GM10847 (cell line): ENCODE measurements around the gene AGER.

Experiments
- POLR2A ChIP-seq: IDR thresholded peaks from 2 replicates; pipeline ENCODE4 v1.6.1; 2011; ENCODE audit not compliant: insufficient read length; ENCODE audit errors: extremely low read depth

AGER gene

DNA sequence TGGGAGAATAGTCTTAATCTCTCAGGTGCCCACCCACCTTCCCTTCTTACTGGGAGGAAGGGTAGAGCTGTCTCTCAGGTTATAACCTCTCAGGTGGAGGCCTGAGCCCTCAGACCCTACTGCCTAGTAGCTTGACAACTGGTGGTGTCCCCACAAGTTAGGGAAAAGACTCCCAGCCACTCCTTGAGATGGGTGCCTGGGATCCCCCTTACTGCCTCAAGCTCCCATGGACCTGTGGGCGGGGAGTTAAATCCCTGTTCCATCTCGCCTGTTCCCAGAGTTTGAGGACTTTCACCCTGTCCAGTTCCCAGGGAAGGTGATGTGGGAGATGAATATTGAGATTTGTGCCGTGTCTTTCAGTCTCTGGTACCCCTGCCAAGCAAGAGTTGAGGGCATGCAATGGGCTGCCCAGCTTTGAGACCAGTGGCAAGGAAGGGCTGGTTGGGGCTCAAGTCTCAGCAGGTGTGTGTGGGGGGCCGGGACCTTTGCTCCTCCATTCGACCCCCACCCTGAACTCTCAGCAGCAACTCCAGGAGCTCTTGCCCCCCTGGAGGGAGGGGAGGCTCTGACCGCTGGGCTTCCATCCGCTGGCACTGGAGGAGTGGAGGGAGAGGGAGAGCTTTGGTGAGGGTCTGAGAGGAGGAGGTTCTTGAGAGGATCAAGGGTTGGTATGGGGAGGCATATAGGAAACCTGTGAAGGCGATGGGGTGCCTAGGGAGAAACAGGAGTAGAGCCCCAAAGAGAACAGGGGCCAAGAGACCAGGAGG, 7.0 kb upstream of the AGER start:
- no peak for TF ChIP-seq POLR2A

DNA sequence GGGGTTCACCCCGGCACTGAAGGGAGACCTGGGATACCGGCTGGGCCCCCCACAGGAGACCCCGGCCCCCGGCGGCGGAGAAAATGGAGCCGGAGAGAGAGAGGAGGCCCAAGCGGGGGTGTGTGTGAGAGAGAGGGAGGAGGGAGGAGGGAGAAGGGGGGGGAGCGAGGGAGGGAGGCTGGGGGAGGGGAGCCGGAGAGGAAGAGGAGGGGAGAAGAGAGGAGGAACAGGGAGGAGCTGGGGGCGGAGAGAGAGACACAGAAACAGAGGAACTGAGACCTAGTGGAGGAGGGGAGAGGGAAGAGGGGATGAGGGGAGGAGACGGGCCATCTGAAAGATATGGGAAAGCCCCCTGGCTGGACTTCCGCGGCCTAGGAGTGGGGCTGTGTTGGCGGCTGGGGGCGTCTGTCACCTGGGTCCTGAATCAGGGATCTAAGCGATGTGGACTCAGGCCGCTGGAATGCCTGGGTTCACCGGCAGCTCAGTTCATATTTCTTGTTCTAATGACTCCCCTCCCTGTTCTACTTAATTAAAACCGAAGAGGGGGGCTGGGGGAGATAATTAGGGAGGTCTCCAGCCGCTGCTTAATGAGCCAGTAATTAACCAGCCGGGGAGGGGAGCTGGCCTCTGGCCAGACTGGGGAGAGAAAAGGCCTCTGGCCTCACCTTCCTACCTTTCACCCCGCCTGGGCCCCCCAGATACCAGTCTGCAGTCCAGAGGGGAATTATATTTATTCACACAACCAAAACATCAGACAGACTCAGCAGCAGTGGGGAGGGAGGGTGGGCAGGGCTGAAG, 6.2 kb upstream of the AGER start, which contains the start of gene PBX2:
TSS of gene PBX2 (minus strand) at position 149 of the 798 bp plus-strand sequence. CDS start 287 bp downstream, outside the sequence.
- peak; percentile 49 for TF ChIP-seq POLR2A

DNA sequence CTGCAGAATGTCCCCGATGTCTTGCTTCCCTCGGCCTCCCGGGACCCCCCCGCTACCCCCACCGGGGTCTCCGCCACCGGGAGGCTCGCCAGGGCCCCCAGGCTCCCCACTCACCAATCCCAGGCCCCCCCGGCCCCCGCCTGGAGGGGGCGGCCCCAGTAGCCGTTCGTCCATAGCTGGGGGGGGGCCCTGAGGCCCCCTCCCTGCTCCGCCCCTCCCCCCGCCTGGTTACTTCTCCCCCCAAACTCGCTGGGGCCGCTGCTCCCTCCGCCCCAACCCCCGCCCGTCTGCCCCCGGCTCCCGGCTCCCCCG, 5.6 kb upstream of the AGER start:
- TF ChIP-seq POLR2A = no peak

DNA sequence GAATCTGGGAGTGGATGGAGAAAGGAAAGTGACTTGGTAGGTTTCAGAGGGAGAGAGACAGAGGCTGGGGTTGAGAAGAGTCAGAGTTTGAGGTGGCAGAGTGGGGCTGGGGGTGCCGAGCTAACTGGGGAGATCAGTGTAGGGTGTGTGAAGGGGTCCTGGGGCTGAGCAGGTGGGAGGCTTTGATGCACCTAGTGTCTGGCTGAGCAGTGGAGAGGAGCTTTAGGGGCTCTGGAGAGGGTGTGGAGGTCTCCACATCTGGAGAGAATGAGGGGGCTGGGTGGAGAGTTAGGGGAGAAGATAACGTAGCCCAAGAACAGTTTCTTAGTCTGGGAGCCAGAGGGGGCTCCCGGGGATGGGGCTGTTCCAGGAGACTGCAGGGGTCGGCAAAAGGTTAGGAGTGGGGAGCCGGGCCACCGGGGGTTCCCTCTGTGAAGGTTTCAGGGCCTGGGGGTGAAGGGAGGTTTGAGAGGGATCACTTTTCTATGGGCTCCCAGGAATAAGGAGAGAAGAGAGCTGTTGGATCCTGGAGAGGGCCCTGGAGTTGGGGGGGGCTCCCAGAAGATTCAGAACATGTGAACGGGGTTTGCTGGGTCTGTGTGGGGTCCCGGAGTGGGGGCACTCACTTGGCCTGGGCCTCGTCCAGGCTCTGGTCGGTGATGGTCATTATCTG, 5.2 kb upstream of the AGER start:
- TF ChIP-seq POLR2A = no peak

DNA sequence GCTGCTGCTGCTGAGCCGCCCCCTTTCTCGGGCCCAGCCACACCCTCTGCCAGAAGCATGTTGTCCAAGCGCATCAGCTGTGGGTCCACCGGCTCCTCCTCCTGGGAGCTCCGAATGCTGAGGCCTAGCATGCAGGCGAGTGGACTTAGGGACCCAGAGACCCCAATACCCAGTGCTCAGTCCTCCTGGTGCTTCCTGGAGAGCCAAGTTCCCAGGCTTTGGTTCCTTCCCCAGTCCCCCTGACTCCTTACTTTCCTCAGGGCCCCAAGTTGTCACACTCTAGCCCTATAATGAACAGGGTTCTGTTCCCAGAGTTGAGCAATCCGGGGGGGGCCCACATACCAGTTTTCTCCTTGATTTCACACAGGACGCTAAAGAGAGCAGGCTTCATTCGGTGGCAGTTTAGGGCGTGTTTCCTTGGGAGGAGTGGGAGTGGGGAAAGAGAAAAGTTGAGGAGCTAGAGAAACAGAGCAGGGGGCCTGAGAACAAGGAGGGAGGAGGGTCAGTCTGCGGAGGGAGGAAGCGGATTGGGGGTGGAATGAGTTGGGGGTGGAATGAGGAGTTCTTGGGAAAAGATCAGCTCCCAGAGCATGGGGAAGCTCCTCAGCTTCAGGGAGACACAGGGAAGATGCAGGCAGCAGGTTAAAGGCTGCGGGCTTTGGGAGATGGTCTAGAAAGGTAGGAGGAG, 4.5 kb upstream of the AGER start:
- TF ChIP-seq POLR2A = no peak

DNA sequence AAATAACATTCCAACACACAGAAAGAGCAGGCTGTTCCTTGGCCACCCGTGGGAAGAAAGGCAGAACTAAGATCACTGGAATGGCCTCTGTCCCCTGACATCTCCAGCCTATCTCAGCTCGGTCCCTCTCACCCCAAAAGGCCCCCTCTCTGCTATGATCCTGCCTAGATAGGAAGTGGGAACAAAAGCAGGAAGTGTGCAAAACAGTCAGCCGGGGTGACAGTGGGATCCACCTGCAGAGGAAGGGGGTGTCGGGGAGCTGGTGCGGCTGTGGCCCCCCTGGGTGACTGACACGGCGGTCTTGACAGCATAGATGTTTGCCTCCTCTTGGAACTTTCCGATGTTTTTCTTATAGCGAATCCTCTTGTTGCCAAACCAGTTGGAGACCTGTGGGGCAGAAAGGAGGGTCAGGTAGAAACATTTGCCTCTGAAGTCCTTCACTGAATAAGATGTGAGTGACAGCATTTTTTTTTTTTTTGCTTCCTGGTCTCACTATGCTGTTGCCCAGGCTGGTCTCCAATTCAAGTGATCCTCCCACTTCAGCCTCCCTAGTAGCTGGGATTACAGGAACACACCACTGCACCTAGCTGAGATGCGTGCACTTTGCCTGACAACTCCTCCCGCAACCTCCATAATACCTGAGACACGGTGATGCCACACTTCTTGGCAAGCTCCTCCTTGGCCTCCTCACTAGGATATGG, 3.1 kb upstream of the AGER start:
- no peak for TF ChIP-seq POLR2A

DNA sequence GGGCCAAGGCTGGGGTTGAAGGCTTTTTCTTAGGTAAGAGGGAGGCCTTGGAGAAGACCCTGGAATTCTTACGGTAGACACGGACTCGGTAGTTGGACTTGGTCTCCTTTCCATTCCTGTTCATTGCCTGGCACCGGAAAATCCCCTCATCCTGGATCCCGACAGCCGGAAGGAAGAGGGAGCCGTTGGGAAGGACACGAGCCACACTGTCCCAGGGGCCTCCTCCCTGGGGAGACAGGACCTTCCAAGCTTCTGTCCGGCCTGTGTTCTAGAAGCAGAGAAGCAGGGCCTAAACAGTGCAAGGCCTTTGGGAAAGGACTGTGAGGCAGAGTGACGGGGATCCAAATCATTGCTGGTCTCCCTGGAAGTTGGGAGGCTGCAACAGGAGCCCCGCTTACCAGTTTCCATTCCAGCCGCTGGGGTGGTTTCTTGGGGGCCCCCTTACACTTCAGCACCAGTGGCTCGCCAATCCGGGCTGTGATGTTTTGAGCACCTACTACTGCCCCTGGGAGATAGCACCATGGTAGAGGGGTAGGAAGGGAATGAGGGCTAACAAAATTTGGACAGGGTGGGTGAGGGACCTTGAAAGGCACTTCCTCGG, 470 bp downstream of the AGER start:
- no peak for TF ChIP-seq POLR2A

DNA sequence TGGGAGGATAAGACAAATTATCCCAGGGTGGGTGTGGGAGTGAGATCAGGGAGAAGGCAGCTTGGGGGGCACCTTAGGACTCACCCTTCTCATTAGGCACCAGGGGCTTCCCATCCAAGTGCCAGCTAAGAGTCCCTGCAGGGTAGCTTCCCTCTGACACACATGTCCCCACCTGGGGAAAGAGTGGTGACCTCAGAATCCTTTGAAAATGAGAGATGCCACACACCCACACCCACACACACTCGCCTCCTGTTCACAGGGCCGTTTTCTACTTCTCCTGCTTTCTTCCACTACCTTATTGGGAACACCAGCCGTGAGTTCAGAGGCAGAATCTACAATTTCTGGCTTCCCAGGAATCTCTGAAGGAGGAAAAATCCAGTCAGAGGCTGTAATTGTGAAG, 1.0 kb downstream of the AGER start:
- no peak for TF ChIP-seq POLR2A

DNA sequence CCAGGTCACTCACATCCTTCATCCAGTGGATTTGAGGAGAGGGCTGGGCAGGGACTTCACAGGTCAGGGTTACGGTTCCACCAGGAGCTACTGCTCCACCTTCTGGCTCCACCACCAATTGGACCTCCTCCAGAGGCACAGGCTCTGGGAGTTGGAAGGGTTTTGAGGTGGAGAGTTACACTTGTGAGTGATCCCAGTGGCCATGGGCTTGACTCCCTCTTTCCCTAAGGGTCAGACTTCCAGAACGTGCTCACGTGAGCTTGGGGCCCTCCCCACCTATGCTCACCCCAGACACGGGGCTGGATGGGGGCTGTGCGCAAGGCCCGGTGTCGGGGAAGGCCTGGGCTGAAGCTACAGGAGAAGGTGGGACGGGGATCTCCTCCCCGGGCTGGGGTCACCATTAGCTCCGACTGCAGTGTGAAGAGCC, 1.5 kb downstream of the AGER start:
- TF ChIP-seq POLR2A = no peak

DNA sequence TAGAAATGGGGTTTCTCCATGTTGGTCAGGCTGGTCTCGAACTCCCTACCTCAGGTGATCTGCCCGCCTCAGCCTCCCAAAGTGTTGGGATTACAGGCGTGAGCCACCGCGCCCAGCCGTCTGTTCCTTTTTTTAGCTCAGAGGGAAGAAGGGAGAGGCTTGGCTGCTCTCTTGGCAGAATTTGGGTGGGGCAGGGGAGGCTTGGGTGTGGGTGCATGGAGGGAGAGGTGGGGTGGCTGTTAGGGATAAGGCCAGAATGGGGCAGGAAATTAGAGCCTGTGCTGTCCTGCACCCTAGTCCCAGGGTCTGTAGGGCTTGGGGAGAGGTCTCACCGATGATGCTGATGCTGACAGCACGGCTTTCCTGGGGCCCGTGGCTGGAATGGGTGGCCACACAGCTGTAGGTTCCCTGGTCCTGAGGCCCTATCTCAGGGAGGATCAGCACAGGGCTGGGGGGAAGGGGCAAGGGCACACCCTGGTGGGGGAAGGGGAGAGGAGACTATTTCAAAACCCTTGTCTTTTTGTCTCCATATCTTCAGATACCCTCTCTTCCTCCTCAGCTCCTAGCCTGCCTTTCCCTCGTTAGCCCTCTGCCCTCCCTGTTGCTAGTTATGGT, 2.0 kb downstream of the AGER start:
- no peak for TF ChIP-seq POLR2A

DNA sequence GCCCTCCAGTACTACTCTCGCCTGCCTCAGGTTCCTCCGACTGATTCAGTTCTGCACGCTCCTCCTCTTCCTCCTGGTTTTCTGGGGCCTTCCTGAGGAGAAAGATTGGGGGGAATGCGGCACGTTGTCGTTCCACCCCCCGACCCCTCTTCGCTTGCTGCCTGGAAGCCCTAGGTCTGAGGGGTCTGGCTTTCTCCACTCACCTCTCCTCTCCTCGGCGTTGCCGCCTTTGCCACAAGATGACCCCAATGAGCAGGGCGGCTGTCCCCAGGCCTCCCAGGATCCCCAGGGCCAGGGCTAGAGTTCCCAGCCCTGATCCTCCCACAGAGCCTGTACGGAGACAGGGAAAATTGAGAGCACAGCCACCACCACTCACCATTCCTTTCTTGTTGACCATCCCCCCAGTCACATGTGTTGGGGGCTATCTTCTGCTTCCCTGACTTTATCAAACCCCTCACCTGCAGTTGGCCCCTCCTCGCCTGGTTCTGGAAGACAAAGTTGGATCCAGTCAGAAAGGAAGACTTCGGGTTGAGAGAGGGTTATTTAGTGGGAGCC, 2.8 kb downstream of the AGER start:
- TF ChIP-seq POLR2A = no peak

DNA sequence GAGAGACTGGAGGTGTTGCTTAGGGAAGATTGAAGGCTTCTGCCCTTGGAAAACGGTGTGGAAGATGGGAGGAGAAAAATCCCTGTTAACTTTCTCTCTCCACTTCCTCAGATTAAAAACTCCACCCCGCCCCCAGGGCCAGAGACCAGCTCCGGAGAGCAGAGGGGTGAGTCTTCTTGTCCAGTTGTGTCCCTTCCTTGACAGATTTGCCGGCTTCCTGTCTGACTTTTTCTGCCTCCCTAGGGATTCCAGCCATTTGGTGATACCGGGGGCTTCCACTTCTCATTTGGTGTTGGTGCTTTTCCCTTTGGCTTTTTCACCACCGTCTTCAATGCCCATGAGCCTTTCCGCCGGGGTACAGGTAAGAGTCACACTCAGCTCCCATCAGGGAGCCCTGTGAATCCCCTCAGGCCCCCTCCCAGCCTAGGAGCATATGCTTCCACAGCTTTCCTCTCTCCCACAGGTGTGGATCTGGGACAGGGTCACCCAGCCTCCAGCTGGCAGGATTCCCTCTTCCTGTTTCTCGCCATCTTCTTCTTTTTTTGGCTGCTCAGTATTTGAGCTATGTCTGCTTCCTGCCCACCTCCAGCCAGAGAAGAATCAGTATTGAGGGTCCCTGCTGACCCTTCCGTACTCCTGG, 4.2 kb downstream of the AGER start:
- TF ChIP-seq POLR2A = no peak
